CD4-positive, alpha-beta T cell treated with Interleukin-6 at 100 ng/mL for 8 hours (primary cell): ENCODE results near the gene RASA2.

Source experiments
- DNase-seq: peaks from one replicate; pipeline ENCODE4 v3.0.0-alpha.2; 2020; ENCODE audit warnings: mixed read lengths, low spot score

RASA2 gene

DNA sequence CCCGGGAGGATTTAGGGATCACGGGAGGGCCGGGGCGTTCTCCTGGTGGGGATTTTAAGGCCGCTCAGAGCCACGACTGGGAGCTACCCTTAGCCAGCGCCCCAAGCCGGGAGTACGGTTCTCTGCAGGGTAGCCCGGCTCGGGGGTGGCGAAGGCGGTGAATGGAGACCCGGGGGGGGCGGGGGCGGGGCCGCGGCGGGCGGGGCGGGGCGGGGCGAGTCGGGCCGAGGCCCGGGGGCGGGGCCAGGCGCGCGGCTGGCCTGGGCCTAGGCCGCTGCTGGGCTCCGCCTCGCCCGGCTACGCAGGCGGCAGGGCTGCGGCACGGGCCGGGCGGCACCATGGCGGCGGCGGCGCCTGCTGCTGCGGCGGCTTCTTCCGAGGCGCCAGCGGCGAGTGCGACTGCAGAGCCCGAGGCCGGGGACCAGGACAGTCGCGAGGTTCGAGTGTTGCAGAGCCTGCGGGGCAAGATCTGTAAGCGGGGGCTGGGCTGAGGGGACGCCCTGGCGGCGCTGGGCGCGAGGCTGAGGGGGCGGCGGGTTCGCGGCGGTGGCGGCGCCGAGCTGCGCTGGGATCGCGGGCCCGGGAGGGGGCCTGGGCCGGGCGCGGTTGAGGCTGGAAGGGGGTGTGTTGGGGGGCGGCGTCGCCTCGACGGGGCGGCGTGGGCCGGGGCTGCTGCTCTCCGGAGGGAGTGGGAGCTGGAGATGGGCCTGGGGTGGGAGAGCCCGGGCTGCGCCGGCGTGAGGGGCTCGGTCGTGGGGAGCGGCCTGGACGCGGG, at the start of gene RASA2:
Gene RASA2, plus strand, starts transcription at position 282 of the 775 bp plus-strand sequence. Its CDS starts 57 bp downstream, at position 339.
- peak; percentile 69 for DNase-seq

DNA sequence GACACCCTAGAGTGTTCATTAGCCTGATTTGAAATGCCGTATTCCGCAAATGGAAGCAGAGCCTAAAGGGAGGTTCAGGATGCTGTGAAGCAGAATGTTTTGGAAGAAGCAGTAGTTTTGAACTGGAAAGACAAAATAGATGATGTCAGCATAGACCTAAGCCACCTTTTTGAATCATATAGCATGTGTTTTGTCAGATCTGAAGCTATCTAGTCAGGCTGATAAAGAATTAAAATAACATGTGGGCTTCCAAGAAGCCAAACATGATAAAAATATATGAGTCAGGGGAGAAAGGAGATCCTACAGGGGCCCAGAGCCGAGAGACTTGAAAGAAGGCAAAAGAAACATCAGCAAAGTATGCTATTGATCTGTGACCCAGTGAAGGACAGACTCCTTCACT, 47.2 kb upstream of the RASA2 start:
- DNase-seq: no peak

- no peak for DNase-seq
Measured at GRCh38 chr3:141440942-141441341, 45.9 kb upstream of the RASA2 start.

- DNase-seq: peak; percentile 74
Measured at GRCh38 chr3:141441381-141442364, 45.2 kb upstream of the RASA2 start.

GRCh38 chr3:141442446-141442845, 44.4 kb upstream of the RASA2 start:
- DNase-seq: no peak

- DNase-seq: no peak
Measured at GRCh38 chr3:141442914-141443313, 43.9 kb upstream of the RASA2 start.

- DNase-seq: no peak
Measured at GRCh38 chr3:141444586-141445285, 42.1 kb upstream of the RASA2 start.

DNA sequence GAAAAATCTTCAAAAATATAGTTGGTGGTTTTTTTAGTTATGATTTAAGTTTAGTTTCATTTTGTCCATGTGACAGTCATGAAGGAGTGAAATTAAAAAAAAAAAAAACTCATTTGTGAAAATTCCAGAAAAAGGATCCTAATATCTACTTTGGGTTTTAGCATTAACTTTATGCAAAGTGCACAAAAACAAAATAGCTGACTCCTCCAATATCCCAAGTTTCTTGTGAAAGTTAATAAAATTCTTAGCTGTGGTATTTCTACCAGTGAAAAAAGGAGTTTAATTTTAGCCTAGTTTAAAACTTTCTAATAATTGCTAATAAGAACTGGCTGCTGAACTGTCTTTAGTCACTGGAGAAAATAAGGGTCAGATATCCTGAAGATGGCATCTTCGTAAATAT, 40.8 kb upstream of the RASA2 start:
- no peak for DNase-seq

DNA sequence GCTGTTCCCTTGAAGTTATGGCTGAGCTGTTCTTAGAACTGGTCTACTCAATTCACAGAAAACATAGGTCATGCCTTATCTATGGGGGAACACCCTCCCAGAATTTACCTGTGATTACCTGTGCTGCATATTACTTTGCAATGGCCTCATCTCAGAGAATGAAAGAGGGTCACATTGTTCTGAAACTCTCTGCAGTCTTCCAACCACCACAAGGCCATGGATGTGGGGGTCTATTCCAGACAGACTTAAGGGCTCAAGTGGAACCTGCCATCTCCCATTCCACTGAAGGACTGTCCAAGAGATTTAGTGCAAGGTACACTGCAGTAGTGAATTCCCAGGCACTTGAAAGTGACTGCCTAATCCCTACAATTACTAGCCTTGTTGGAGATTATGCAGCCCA, 40.1 kb upstream of the RASA2 start:
- DNase-seq: no peak

DNA sequence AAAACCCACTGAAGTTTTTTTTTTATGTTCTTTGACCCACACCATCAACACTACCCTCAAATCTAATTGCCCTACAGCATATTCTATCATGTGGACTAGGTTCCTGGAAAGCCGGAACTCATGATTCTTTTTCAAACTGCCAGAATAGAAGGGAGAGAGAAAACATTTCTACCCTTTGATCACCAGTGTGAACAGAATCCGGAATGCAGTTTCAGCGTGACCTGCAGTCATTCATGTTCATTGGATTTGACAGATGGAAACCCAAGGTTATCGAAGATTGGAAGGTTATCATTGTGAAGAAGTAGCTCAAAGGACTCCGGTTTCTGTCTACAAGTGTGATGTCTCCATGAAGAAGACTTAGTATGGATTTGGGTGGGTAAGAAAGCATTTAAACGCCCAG, 39.4 kb upstream of the RASA2 start:
- DNase-seq: no peak

- no peak for DNase-seq
Measured at GRCh38 chr3:141448606-141449220, 38.1 kb upstream of the RASA2 start.

GRCh38 chr3:141449424-141449823, 37.4 kb upstream of the RASA2 start:
- DNase-seq: no peak

GRCh38 chr3:141450727-141451375, 36.0 kb upstream of the RASA2 start:
- no peak for DNase-seq

DNA sequence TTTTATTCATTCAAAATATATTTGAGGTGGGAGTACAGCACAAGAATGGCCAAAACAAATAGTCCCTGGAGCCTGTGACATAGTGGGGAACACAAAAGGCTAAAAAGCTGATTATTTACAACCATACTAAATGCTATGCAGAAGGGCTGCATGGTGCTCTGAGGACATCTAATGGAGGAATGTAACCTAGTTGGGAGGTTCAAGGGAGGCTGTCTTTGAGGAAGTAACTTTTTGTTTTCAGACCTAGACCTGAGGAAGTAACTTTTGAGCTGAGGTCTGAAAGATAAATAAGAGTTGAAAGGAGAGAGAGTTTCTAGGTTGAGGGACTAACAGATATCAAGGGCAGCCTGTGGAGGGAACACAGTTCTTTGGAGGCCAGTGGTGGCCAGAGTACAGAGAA, 34.8 kb upstream of the RASA2 start:
- peak; percentile 67 for DNase-seq

- no peak for DNase-seq
Measured at GRCh38 chr3:141452773-141453172, 34.1 kb upstream of the RASA2 start.

GRCh38 chr3:141454054-141454453, 32.8 kb upstream of the RASA2 start:
- DNase-seq: no peak

GRCh38 chr3:141454906-141455602, 31.8 kb upstream of the RASA2 start:
- peak; percentile 62 for DNase-seq

- DNase-seq: no peak
Measured at GRCh38 chr3:141455603-141456300, 31.1 kb upstream of the RASA2 start.

DNA sequence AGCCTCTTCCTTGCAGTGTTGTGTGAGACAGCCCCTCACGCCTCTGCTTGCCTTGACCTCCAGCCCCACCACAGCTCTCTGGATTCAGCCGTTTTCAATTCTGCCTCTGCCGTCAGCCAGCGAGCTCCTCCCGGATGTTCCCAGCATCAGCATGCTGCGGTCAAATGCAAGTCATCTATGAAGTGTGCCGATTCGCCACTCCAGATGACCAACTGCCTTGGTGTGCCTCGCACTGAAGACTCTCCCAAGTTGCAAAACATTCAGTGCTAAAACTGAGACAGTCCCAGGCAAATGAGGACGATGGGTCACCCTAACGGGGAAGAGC, 30.6 kb upstream of the RASA2 start:
- no peak for DNase-seq

- DNase-seq: no peak
Measured at GRCh38 chr3:141457624-141458236, 29.1 kb upstream of the RASA2 start.
